Left renal cortex interstitium (tissue), 4 donors: ENCODE results near the gene IGFBP4. TPM values are rescaled to one million over a fixed set of nuclear protein-coding genes. Genes with fewer than 3 reads are reported as not detected.

Source experiments
- DNase-seq, 4 donors: peaks; one replicate each; pipeline ENCODE4 v3.0.0-alpha.2; 2013; ENCODE audit warnings: low read depth in 4 of 4, low spot score in 2 of 4, missing footprints in 1 of 4
- polyA plus RNA-seq, 4 donors: library from polyadenylated mRNA; unstranded; fragments of 120-200 nt; gene quantifications; one replicate each; pipeline ENCODE4 v1.2.1, GENCODE V29; 2013; ENCODE audit not compliant: insufficient read length in 4 of 4

The IGFBP4 gene
- polyA plus RNA-seq, 4 donors: 326 to 393 (median 358) TPM

GRCh38 chr17:40452921-40453378 lies 9.7 kb downstream of the IGFBP4 start:
- DNase-seq: no peak

GRCh38 chr17:40453881-40454612 lies 10.8 kb downstream of the IGFBP4 start:
- DNase-seq: no peak

DNA sequence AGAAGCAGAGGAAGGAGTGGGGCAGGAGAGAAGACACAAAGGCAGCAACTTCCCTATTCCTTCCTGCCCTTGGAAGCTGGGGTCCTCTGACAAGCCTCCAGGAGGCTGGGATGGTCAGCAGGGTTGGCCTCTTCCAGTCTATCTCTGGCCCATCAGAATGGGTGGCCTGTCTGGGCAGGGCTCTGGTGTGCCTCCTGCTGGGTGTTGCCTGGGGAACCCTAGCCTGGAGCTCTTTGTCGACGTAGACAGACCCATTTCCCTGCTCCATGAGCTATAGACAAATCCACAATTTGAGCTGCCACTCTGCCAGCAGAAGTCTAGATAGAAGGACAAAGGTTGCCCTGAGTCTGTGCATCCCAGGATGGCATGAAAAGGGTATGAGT lies 11.4 kb downstream of the IGFBP4 start:
- DNase-seq: no peak

GRCh38 chr17:40456396-40456951 lies 13.2 kb downstream of the IGFBP4 start:
- DNase-seq: no peak

- DNase-seq: no peak
These were observed 14.1 kb downstream of the IGFBP4 start for GRCh38 chr17:40457369-40457768.

DNA sequence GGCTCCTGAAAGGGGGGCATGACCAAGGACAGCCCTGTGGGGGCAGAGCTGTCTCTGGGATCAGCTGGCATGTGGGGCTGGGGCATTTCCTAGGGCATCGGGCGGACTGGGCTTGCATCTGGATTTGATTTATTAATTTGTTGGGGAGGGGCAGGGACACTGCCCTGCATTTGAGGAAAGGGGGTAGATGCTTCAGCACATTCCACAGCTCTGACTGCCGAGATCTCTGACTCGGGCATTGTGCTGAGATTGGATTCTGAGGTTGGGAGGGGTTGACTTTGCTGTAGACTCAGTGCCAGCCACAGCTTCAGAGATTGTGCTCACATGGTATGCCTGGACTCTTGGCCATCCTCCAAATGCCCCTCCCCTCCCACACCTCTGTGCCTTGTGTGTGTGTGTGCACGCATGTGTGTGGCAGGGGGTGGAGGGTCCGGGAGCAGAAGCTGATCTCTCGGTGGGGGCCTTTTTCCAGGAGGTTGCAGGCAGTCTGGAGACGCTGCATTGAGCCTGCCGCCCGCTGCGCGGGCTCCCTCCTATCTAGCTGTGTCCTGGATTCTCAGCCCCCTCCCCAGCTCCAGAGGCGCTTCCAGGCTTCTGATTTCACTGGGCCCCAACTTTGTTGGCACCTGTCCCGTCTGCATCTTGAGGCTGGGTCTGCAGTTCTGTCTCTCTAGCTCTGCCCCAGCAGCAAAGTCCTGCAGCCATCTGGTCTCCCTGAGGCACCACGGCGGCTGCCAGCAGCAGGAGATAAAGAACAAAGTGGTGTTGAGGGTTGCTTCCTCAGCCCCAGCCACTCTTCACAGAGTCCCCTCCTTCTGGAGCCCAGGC lies 14.9 kb downstream of the IGFBP4 start:
- no peak for DNase-seq

DNA sequence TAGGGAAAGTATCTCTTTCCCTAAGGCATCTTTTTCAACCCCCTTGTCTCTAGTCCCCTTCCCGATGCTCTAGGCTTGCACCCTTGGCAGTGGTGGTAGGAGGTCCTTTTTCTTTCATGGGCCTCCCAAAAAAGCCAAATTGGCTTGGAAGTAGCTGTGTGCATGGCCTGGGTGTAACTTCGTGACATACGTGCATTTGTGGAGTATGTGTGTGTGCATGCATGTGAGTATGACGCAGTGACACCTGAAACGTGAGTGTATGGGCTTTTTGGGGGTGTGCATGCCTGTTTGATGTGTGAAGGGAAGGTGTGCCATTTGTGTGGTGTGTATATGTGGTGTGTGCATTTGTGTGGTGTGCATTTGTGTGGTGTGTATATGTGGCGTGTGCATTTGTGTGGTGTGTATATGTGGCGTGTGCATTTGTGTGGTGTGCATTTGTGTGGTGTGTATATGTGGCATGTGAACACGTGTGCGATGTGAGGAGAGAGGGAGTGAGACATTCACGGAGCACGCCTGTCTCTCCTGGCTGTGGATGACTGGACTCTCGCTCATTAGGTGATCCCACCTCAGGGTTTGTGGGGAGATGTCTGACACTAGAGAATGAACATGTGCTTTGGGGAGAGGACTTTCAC lies 15.7 kb downstream of the IGFBP4 start:
- no peak for DNase-seq

DNA sequence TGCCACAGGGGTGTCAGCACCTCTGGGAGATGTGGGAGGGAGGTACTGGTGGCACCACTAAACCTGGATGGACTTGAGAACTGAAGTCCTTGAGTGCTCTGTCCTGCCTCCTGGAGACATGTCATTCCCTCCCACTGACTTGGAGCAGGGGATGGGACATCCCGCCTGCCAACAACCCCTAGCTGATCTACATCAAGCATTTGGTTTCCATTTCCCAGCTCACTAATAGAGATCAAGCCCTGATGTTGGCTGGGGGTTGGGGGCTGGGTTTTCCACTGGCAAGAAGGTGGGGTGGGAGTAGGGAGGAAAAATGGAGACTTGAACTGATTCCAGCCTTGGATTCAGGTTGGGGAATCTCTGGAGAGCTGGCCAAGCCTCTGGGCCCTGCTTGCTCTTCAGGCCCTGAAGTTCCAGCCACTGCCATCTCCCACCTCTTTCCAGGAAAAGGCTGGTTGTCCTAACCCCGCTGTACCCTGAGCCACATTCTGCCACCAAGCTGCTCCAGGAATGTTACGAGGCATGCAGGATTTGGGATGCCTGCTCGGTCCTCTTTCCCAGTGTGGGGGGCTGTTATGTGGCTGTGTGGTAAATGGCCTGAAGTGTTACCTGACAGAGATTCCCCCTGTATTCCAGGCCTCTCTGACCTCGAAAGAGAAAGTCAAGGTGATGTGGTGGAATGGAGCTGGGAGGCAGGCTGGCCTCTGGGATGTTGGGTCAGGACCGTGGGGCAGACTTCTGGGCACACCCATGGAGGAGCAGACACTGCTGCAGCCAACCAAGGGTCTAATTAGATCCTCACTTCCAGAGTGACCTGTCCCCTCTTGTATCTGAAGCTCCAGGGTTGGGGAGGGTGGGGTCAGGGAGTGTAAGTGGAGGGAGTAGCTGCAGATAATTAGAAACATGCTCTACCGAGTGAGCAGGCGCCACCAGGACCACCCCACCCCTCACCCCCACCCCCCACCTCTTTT lies 16.7 kb downstream of the IGFBP4 start:
- DNase-seq: no peak

- no peak for DNase-seq
These were observed 17.3 kb downstream of the IGFBP4 start for GRCh38 chr17:40460604-40460967.

DNA sequence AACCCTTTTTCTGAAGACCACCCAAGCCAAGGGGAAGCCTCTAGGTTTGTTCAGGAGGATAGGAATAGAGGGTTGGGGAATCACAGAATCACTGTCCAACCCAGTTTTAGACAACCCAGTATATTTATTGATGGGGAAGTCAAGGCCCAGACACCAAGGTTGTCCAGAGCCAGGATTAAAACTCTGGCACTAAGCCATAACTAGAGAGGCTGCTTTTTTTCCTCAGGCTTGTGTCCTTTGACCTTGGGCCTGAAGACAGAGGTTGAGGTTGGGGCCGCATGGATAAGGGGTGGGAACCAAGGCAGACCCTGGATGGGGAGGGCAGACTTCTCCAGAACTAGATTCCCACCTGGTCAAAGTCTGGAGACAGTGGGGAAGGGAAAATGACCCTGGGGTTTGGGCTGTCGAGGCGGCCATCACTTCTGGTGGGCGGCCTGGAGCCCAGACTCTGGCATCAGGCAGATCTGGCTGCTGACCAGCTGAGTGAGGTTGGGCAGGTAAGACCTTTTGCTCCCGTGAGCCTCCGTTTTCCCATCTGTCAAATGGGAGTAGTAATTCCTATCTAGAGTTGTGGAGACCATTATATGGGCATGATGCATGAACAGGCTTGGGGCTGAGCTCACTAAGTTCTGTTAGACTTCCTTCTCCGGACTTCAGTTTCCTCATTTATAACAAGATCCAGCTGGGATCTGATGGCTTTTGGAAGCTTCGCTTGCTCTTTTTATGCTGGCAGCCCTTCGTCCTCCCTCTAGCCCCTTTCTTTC lies 17.9 kb downstream of the IGFBP4 start:
- DNase-seq: no peak

- no peak for DNase-seq
These were observed 18.6 kb downstream of the IGFBP4 start for GRCh38 chr17:40461732-40462342.

GRCh38 chr17:40462343-40463121 lies 19.3 kb downstream of the IGFBP4 start:
- DNase-seq: no peak

- no peak for DNase-seq
These were observed 19.9 kb downstream of the IGFBP4 start for GRCh38 chr17:40463122-40463550.

DNA sequence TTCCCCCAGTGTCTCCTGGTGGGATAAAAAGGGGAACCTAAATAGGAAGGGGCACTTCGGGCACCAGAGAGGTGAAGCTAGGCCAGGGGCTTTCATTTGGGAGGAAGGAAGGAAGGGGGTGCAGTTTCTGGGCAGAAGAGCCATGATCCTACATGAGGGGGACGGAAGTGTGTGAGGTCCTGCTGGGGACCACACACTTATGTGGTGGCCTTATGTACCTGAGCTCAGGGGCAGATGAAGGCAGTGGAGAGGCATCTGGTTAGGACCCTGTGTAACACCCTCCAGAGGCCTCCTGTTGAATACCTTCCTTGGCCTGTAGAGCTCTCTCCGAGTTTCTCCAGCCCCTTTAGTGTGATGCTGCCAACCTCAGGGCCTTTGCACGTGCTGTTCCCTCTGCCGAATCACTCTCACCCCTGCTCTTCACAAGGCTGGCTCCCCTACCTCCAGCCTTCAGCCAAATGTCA lies 21.2 kb downstream of the IGFBP4 start:
- no peak for DNase-seq

GRCh38 chr17:40466298-40466971 lies 23.2 kb downstream of the IGFBP4 start:
- DNase-seq: no peak

GRCh38 chr17:40467281-40467867 lies 24.1 kb downstream of the IGFBP4 start:
- DNase-seq: no peak

DNA sequence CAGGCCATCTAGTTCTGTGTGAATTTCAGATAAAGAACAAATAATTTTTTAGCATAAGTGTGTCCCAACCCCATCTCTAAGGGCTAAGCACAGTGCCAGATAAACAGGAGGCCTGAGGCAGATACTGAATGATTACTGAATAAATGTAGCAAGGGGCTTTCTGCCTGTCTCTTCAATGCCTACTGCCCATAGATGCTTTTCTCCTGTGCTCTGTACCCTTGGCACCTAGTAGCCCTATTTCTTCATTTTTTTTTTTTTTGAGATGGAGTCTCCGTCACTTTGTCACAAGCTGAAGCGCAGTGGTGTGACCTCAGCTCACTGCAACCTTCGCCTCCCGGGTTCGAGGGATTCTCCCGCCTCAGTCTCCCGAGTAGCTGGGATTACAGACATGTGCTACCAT lies 25.3 kb downstream of the IGFBP4 start:
- DNase-seq: no peak
